ENCODE measurements around the gene SORCS2.

The SORCS2 gene

DNA sequence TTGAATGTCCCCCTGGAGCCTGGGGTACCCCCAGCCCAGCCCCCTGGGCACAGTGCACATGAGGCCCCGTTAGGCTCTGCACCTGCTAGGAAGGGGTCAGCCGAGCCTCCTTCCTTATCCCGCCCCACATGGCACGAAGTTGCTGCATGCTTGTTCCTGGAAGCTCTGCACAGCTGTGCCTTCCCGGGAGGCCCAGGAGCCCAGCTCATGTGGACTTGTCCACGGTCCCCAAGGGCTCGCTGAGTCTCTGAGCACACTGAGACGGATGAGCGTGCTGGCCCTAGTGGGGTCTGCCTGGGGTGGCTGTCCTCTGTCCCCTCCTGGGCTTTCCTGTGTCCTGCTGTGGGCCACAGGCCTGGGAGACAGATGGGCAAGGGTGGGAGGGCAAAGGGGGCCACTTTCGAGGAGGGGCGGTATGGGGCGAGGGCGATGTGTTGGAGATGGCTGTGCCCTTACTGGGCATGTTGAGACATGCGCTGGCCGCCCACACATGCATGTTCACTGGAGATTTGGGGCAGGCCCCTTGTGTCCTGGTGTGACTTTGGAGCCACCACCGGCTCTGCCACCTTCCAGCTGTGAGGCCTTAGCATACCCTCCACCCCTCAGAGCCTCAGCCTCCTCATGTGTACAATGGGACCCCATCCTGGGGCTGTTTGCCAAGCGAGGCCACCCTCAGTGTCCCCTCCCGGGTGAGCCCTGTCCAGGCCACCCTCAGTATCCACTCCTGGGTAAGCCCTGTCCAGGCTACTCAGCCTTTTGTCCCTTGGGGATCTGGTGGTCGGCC is 509.7 kb downstream of the SORCS2 start:
- DNase-seq: no peak

DNA sequence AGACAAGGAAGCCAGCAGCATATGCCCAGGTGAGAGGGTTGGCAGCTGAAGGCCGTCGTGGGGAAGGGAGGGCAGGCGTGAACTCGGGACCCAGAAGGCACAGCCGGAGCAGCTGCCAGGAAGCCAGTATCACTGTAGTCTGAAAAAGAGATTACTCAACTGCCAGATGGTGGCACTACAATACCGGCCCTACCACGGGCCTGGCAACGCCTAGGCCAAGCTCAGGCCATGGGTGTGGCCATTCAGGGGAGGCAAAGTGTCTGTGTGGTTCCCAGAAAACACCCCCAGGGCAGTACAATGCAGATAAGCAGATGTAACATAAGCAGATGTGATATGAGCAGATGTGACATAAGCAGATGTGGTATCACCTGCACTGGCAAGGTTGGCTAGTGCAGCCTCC is 511.4 kb downstream of the SORCS2 start:
- DNase-seq: no peak

DNA sequence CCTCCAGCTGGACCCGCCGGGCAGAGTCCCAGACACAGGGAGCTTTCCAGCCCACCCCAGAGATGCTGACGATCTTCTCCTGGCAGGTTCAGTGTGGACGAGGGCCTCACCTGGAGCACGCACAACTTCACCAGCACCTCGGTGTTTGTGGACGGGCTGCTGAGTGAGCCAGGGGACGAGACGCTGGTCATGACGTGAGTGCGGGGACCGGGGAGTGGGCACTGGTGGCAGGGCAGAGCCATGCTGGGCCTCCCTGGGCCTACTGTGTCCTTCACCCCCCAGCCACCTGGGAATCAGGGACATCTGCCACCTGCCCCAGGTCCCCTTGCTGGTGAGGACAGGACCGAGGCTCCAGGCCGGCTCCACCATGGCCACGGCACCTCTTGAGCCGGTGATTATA is 511.8 kb downstream of the SORCS2 start:
- no peak for DNase-seq

DNA sequence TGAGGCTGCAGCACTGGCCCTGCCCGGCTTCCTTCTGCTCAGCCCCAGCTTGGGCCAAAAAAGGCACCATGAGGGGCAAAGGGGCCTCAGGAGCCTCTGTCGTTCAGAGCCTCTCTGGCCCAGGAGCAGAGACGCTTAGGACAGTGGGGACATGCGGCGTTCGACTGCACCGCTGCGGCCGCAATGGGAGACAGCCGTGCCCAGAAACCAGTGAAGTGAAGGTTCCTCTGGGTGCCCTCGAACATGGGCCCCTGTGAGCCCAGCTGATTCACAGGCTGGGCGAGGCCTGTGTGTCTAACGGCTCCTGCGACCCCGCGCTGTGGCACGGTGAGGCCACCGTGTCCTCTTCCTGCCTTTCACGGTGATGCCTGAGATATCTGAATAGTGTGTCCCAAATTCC is 512.3 kb downstream of the SORCS2 start:
- DNase-seq: no peak

DNA sequence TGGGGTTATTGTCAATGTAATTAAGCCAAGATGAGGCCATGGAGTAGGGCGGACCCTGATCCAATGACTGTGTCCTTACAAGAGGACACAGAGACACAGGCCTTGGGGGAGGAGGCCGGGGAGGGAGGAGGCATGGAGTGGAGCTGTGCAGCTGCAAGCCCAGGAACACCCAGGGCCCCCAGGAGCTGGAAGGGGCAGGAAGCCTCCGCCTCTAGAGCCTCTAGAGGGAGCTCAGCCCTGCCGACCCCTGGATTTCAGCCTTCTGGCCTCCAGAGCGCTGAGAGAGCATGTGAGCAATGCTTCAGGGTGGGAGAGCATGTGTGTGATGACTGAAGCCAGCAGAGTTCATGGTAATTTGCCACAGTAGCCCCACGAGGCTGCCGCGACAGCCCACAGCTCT is 512.7 kb downstream of the SORCS2 start:
- no peak for DNase-seq

DNA sequence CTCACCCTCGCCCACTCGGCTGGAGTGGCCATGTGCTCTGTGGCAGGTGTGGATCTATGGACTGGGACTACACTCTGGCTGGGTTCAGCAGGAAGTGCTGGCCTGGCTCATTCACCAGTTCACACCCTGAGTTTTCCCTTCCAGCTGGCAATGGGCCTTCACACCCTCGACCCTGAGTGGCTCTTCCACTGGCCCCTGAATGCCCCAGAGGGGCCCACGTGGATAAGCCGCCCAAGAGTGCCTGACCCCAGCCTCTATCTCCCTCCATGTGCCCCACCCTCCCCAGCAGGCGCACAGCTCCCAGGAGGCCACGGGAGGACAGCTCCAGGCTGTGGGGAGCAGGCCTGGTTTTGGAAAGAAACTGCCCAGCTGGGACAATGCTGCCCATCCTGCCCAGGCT is 513.3 kb downstream of the SORCS2 start:
- DNase-seq: no peak

DNA sequence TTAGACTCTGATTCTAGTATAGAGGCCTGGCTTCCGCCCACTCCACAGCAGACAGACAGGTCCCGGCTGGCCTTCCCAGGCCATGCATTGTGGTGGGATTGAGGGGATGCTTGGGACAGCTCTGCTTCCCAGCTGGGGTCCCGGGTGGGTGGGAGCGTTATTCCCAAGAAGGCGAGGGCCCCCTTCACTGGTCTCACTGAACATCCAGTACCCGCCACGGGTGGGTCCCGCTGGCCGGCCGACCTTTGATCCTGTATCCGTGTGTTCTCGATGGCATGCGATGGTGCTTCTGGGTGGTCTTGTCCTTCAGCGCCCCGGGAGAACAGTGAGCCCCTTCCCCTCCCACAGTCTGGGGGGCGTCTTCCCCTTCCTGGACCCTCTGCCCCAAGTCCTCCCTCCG is 515.9 kb downstream of the SORCS2 start:
- DNase-seq: no peak

DNA sequence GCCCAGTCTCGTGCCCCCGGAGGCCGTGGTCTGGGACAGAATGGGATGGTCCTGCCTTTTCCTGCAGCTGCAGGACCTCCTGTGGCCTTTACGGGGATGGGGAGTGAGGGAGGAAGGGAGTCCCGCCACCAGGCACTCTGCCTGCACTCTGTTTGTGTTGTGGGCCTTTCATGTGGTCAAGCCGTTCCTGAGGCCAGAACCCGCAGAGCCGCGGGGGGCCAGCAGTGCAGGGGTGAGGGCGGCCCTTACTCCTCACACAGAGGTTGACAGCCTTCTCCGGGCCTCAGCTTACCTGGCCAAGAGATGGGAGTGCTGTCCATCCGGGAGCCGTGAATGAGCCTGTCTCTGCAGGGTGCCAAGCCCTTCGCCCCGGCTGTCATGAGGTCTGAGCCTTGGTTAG is 516.6 kb downstream of the SORCS2 start:
- DNase-seq: no peak

DNA sequence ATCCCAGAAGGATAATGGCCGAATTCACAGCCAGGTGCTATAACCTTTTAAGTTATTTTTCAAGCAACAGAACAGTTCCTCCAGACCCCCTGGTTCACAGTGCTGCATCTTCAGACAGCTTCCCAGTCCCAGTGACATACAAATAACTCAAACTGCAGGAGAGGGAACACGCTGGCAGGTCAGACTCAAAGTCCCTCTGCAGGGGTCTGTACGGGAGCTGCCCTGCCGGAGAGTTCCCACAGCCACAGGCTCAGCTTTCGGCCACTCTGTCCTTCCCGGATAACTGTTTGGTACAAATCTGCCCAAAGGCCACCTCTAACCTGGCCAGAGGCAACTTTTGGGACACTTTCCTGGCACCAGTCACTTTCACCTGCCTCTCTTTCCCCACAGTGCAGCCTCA is 517.1 kb downstream of the SORCS2 start:
- DNase-seq: no peak

DNA sequence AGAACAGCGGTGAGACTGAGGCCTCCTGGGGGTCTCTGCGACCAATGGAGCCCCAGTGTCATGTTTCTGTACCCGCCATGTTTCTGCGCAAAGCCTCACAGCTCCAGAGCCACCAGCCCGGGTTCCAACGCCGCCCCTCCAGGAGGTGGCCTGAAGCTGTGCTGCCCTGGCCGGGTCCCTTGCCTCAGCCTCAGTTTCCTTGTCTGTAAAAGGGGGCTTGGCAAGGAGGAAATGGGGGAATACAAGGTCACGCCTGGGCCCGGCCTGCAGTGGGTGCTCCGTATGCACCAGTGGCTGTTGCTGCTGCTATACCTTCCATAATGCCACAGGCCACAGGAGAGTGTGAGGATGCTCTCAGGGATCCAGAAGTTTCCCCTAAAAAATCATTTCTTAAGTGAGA is 517.8 kb downstream of the SORCS2 start:
- DNase-seq: no peak

DNA sequence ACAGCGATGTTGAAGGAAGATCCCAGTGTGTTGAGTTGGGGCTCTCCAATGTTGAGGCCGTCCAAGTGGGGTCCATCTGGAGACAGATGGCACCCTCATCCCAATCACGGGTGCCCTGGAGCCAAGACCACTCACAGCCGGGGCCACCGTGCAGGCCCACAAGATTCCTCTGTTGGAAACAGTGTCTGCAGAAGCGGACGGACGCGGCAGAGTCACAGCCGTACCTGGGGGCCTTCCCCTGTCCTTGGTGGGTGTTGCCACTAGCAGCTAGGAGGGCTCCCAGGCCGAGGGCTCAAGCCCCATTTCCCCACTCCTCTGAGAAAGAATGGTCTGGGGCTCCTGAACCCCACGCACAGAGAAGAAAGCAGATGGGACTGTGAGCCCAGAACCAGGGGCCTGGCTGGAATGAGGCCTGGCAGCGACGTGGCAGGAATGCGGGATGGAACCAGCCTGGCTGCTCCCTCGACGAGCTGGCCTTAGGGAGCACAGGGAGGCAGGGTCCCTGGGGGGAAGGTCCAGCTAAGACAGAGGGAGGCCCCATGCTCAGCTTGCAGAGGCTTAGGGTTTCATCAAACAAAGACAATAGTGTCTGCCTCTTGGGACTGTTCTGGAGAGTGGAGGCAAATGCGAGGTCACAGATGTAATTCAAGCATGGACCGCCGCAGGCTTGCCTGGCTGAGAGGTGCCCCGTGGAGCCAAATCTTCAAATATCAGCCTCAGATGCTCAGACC is 518.4 kb downstream of the SORCS2 start:
- DNase-seq: no peak

DNA sequence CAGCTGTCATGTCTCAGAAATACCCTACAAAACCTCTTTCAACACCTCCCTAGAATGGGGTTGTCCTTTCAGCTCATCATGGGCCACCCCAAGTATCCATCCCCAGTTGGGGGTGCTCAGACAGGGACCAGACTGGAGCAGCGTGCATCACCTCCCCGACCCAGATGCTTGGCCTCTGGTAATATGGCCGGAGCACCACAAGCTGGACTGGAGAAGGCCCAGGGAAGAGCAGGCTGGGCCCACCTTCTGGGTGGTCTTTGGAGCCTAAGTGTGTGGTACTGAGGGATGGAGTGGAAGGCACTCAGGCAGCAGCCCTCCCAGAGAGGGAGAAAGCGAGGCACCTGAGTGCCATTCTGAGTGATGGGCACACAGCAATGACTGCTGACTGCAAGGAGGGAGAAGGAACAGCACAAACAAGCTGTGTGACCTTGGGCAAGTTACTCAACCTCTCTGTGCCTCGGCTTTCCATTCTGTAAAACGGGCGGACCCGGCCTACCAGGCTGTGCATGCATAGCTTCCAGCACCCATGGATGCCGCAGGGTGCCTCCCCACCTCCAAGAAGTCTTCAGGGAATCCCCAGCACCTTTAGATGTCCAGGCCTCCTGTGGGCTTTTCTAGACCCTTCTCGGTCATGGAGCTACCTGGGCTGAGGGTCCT is 519.1 kb downstream of the SORCS2 start:
- no peak for DNase-seq

DNA sequence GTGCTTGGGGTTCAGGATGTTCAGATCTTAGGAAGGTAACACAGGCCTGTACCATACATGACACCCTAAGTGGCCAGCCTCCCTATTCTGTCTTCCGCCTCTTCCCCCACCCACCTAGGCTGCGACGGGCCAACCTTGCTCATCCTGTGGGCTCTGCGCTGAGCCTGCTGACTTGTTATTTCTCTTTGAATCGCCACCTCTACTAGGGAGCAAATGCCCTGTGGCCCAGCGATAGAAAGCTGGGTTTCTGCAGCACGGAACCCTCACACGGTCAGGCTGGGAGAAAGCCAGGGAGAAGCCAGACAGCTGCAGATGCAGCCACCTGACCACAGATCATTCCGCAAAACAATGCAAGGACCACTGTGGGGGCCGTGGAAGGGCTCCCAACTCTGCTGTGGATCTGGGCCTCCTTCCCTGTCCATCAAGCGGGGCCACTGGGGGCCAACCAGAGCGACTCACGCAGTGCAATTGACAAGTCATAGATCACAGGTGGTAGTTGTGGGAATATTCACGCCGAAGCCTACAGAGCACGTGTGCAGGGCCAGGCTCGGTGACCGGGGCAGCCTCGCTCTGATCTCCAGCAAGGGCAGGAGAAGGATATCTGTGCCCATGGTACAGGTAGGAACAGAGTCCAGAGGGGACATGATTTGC is 519.8 kb downstream of the SORCS2 start:
- DNase-seq: no peak

DNA sequence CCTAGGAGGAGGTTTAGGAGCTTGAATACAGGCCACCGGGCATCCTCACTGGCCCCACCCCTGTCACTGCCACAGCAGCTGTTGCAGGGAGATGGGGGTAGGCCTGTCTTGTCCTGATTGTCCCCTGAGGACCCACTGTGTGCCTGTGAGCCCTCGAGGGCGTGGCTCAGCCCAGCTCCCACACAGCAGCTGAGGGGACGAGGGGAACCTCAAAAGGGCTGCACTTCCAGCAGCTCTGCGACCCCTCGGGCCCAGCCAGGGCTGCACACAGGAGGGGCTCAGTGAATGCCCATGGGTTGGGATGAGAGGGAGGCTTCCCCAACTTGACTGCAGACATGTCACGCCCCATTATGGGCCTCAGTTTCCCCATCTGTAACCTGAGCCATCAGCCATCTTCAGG is 521.4 kb downstream of the SORCS2 start:
- DNase-seq: no peak

DNA sequence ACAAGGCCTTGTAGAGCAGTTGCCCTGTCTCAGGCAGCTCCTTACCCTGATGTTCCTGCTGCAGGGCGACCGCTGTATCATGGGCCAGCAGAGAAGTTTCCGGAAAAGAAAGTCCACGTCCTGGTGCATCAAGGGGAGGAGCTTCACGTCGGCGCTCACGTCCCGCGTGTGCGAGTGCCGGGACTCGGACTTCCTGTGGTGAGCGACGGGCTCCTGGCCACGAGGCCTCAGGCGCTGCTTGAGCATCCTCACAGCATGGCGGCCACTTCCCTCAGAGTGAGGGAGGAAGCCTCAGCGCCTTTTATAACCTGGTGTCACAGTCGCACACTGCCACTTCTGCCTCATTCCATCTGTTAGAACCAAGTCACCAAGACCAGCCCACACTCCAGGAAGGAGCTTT is 521.8 kb downstream of the SORCS2 start:
- no peak for DNase-seq

DNA sequence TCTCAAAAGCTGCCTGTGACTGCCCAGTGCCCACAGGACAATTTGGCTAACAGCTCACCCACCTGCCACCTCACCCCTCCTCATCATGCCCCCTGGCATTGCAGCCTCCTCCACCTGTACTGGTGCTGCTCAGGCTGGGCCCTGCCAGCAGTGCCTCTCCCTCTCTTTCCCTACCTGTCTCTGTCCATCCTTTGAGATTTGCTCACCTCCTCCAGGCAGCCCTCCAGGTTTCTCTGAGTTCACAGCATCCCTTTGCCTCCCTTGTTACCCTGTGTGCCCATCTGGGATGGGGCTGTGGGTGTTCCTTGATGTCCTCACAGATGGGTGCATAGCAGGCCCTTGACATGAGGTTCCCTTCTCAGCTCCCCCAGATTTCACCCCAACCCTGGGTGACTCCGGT is 522.4 kb downstream of the SORCS2 start:
- DNase-seq: no peak

DNA sequence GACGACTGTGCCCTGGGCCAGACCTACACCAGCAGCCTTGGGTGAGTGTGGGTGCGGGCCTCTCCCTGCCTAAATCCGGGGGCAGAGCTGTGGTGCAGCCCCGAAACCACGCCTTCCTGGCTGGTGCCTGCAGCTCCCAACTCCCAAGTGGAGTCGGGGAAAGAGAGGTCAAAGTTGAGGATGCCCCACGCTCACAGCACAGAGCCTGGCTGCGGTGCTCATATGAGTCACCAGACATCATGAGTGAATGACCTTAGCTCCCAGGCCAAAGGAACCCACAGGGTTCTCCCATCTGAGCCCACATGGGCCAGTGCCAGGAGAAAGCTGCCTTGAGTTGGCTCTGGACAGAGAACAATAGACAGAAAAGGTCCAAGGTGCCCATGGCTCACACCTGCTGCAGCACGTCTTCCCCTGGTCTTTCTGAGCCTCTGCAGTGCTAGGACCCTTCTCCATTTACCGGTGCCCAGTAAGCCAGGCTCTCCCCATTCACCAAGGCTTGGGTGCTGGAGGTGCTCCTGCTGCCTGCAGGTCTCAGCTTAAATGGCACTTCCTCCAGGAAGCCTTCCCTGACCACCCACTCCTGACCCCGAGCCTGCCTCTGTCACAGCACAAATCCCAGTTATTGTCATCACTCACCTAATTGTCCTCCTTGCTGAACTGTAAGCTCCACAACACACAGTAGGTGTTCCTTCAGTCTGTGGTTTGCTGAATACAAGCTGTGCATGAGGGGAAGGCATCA is 523.1 kb downstream of the SORCS2 start:
- no peak for DNase-seq

DNA sequence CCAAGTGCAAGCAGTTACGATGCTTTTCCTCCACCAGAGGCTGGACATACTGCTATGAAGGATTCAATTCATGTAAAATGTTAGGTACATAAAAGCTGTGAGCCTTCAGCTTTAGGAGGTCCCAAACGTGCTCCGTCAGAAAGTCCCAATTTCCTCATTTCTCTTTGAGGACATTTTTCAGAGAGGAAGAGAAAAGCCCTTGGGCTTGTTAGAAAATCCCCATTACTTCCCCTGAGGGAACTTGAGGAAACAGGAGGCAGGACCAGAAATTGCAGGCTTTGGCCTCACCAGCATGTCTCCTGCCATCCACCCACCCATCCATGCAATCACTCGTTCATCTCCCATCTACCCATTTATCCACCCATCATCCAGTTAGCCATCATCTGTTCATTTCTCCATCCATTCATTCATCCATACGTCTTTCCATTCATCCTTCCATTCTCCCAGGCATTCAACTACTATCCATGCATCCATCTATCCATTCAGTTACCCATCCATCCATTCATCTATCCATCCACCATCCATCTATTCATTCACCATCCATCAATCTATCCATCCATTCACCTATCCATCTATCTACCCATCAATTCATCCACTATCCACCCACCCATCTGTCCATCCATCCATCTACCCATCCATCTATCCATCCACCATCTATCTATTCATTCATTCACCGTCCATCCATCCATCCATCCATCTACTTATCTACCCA is 523.8 kb downstream of the SORCS2 start:
- DNase-seq: no peak

DNA sequence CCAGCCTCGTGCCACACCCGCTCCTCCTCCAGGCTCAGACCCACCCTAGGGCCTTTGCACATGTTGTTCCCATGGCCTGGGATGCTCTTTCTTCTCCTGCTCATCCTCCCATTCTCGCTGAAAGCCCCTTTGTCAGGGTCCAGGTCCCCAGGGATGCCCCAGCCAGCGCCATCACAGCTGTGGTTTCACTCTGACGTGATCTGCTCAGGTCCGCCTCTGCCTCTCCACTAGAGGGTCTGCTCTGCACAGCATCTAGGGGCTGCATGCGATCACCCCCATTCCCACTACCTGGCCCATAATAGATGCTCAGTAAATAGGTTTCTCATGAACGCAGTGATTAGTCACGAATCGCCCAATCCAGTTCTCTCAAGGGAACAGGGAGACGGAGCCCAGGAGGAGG is 524.8 kb downstream of the SORCS2 start:
- no peak for DNase-seq

DNA sequence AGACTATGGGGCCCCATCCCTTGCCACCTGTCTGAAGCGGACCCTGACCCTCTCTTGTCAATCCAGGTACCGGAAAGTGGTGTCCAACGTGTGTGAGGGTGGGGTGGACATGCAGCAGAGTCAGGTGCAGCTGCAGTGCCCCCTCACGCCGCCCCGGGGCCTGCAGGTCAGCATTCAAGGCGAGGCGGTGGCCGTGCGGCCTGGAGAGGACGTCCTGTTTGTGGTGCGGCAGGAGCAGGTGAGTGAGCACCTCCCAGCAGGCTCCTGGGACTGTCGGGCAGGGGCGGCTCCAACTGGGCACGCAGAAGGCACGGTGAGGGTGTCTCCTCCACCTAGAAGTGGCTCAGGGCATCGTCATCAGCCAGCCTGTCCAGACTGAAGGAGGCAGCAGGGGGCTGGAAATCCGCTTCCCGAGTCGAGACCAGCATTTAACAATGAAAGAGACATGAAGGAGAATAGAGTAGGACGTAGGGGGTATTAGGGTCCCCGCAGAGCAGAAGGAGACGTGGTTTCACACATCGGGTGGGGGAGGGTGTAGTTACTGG is 525.7 kb downstream of the SORCS2 start:
- no peak for DNase-seq

DNA sequence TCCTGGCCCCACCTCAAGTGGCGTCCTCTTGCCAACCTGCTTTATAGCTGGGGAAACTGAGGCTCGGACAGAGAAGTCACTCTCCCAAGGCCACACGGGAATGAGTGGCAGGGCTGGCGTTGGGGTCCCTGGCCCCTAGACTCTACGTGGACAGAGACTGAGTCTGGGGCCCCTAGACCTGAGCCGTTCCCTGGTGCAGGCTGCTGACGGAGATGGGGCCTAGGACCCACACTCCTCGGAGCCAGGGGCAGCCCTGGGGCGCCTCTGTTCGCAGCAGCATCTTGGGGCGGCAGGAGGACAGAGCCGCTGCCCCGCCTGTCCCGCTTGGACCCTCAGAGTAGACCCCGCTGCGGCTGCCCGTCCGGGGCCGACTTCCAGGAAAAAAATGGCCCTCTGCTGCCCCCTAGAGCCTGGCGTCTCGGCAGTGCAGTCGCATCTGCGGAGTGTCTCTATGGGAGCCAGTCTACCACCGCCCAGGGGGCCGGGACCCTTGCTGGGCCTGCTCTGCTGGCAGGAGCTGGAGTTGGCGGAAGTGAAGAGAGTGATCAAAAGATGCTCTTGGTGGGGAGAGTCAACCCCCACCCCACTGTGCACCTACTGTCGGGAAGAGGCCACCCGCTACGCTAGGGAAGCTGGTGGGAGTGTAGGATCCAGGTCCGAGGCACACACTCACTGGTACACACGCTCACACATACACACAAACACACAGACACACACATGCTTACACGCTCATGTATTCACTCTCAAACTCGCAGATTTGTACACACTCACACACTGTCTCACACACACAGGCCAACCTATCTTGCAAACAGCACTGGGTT is 527.2 kb downstream of the SORCS2 start:
- DNase-seq: peak; percentile 35
